GM18511 (cell line): ENCODE data around the gene GRIK4.
A peak's percentile ranks its signal among the peaks of the same experiment; 100 is the strongest.

Experiments
- ATAC-seq: cut with Tn5 transposase; IDR thresholded peaks from one replicate; pipeline ENCODE4 v1.9.1; 2021; ENCODE audit warnings: mild to moderate bottlenecking, moderate library complexity; ENCODE audit not compliant: unreplicated experiment

GRIK4 gene

DNA sequence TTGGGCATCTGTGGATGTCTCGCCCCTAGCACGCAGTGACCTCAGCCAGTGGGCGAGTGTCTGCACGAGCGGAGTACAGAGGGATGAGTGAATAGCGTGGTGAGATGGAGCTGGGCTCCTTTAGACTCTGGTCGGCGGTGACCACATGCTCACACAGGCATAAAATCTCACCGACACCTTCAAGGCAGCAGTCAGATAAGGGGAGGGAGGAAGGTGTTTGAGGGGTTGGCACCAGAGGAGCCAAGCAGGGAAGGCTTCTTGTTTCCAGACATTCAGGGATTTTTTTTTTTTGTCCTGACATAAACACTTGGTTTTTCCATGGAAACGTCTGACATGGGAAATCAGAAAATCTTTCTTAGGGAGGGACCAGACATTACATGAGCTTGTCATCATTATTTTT is 35.8 kb downstream of the GRIK4 start:
- ATAC-seq, result no peak

DNA sequence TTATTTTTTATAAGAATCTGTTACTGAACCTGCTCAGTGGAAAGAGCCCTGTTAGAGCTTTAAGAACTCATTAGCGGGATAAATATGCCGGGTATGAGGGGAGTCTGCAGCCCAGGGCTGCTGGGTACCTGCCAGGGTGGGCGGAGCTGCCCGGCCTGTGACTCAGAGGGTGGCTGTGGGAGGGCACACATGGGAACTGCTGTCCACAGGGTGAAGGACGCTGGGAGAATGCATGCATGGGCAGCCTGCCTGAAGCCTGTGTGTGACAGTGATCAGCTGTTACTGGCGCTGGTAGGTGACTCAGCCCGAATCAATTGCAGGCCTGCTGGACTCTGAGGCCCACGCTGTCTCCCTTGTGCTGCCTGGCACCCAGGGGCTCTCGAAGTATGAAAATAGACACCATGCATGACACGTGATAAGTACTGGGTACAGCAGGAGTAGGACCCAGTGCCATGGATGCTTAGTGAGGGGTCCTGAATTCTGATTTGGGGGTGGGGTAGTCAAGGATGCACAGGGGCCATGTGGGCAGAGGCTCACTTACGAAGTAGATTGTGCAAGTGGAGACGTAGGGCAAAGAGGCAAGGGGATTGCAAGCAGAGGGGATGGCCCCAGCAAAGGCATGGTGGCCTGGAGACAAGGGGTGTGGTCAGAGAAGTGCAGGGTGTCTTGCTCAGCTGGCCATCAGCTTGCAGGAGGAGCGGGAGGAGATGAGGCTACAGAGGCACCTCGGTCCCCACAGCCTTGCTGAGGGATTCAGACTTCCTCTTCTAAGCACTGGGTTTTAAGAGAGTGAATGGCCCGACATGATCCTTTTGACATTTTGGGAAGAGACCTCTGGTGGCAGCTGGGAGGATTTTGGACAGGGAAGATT is 36.5 kb downstream of the GRIK4 start:
- ATAC-seq, result no peak

DNA sequence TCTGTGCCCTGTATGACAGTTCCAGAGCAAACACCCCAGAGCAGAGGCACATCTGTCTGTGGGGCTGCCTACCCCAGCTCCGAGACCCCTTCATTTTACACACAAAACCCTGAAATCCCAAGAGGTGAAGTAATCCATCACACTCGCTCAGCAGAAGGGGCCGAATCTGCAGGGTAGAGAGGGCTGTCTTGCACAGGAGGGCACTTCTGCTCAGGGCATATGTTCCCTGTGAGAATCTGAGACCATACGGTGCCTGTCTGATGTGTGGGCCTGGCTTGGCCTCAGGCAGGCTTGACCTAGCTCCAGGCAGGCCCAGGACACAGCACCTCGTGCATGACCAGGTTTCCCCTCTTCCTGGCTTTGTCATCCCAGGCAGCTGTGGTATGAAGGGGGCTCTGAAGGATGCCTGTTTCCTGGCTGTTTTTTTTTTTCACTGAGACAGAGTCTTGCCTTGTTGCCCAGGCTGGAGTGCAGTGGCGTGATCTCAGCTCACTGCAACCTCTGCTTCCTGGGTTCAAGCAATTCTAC is 37.2 kb downstream of the GRIK4 start:
- ATAC-seq, result no peak

DNA sequence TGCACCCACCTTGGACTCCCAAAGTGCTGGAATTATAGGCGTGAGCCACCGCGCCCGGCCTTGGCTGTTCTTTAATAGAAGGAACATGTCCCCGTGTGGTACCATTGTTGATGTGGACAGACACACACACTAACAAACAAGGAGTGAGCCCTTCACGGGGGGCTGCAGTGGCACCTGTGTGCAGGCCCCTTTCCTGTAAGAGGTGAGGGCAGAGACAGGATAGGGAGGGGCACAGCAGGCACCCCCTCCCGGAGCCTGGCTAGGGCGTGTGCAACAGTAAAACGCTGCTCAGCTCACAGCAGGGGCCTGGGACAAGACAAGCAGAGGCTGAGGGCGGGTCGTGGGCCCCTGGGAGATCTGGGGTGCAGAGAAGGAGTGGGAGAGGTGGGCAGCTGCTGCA is 37.8 kb downstream of the GRIK4 start:
- ATAC-seq, result no peak

DNA sequence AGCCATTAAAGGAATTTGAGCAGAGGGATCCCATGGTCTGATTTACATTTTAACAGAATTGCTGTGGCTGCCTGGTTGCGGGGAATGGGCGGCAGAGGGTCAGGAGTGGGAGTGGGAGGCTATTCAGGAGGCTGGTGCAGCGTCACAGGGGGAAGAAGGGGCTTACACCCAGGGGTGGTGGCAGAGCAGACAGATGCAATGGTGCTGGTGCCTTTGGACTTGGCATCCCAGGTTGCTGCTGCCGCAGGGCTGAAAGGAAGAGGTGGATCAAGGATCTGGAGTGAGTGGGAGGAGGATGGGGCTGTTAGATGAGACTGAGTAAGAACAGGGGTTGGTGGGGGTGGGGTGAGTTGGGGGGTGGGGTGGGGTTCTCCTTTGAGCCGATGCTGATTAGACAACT is 38.5 kb downstream of the GRIK4 start:
- ATAC-seq, result no peak

DNA sequence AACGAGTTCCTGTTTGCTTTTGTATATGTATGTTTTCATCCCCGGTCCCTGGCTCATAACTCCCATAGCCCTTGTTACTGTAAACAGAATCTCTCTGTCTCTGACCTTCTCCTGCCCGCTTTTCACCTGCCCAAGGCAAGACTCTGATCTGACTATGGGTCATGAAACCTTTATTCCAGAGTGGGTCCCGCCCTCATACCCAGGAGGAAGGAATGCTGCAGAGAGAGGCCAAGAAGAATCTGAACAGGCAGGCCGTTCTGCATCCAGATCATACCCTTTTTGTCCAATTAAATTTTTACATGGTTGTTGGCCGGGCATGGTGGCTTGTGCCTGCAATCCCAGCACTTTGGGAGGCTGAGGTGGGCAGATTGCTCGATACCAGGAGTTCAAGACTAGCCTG is 39.6 kb downstream of the GRIK4 start:
- no peak for ATAC-seq

DNA sequence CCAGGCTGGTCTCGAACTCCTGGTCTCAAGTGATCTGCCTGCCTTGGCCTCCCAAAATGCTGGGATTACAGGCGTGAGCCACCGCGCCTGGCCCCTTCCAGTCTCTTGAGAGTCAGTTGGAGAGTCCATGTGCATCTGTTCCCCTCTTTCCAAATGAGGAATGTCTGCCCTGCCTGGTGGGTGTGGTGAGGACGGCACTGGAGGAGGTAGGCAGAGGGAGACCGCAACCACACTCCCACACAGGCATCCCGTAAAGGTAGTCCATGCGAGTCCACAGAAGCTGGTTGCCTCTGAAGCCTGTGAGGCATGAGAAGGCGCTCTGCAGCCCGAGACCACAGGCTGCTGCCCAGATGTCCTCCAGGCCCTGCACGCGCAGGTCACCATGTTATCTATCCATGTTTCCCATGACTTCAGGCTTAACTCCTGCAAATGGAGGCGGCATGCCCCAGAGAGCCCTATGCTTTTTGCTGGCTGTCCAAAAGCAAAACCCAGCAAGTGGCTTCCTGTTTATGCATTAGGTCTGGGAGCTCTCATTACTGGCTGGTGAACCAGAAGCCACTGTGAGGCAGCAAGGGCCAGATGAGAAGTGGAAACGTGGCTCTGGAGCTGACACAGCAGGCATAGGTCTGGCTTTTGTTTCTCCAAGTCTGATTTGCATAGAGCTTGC is 43.4 kb downstream of the GRIK4 start:
- no peak for ATAC-seq

DNA sequence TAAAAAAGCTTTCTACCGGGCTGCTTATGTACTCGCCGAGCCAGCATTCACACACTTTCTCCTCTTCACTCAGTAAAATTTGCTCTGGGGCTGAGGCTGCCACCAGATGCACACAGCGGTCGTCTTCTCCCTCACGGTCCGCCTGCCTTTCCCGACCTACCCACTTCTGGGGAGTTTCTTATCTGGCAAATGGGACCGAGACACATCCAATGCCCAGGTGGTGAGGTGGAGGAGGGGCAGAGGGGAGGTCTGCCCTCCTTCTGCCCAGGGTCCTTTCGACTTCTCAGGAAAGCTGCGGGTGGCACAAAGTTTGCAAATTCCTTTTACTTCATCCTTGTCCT is 43.9 kb downstream of the GRIK4 start:
- no peak for ATAC-seq

DNA sequence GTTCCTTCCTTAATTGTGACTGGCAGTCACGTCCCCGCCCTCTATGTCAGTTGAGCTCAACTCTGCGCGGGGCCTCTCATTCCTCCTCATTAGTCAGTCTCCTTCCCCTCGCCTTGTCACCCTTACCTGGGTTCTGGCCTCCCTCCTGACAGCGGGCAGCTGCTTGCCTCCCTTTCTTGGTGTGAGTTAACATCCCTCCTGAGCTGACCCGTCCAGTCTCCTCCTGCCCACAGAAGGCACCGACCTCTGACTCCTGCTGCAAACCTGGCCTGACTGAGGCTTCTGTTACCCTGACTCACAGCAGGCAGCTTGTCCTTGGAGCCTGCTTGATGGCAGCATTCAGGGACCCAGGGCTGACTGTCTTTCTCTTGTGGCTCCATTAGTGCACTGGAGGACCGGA is 45.2 kb downstream of the GRIK4 start:
- ATAC-seq, result no peak

DNA sequence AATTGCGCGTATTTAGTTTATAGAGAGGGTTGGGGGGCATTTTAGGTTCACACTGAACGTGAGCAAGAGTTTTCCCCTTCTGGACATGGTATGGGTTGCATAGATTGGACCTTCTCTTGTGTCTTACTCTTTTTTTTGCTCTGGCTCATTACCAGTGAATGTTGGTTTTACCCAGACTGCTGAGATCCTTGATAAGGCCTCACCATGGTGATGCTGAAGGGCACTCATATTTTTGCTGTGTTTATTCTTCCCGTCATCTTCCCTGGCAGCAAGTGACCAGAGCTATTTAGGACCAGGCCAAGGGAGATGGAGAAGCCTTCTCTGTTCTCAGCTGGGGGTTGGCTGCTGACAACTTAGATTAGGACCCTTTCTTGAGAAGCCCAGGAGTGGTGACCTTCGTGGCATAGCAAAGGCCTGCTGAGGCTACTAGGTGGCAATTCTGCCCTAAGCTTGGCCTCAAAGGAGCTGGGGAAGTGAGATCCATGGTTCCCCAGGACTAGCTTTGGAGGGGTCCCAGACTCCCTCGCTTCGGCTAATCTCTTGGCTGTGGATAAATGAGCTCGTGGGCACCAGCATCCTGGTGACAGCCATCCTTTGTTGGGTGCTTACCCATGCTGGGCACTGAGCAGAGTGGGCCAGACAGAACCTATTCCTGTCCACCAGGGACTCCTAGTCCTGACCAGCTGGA is 47.3 kb downstream of the GRIK4 start:
- no peak for ATAC-seq

DNA sequence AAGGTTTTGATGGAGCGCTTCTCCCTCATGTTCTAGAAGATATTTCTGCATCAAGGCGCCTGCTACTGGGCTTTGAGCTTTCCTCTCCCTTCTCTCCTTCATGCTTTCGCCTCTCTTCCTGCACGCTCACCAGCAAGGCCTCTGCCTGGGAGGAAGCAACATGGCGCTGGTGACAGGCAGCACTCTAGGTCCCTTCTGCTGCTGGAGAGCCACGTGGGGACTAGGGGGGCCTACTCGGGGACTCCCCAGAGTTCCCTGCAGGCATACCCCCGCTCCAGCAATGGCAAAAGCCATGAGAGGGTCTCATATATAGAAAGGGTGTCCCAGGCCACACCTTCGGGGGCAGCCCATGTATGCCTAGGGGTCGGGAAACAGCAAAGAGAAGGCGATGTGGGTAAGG is 49.7 kb downstream of the GRIK4 start:
- no peak for ATAC-seq

DNA sequence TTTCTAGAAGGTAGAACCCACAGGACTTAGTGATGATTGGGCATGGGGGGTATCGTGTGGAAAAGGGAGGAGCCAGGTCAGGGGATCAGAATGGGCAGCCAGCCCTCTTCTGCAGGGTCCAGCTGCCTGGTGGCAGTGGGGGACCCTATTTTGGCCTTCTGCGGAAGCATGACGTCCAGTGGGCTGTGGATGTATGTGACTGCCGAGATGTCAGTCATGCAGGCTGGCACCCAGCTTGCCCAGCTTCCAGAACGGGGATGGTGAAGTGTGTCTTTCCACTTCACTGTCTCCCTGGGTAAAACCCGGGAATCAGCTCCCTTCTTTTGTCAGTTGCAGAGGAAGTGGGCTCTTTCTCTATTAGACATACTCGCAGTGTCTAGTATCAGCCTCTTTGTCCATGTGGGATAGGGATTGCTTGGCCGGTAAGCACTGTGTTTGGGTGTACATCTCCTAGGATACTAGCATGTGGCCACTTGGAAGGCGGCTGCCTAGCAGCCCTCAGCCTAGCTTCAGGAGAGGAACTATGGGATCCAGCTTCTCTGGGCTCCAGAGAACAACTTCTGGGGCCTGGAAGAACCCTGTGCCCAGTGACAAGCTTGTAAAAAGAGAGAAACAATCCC is 51.4 kb downstream of the GRIK4 start:
- ATAC-seq, result no peak

DNA sequence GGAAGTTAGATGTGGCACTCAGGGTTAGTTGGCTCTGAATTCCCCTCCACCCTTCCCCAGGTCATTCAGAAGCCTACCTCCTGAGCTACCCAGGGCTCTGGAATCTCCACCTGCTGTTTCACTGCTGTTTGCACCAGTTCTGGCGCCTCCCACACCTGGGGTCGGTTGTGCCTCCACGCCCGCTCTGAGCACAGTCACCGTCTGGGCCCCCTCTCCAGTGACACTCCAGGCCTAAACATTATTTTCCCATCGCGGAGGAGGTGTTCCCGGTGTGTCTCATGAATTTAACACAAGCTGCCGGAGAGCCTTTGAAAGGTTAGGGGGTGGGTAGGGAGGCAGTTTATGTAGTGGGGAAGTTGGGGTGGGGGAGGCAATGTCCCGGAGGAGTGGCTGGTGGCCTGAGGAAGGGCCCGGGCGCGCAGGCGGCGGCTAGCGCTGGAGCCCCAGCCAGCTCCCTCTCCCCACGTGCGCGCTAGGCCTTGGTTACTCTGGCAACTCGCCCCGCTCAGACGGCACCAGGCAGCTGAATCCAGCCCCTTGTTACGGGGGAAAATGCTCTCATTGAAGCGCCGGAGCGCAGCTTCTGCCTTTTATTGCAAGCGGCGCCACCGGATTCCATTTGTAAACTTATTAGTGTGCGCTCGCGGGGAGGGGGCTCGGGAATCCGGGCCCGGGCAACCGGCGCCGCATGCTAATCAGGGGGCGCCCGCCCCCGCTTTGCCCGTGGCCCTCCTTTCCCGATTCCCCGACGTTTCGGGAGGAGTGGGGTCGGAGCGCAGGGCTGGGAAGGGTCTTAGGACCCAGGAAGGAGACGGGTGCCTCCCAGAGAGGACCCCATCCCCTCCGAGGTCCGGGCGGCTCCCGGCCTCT is 52.4 kb downstream of the GRIK4 start:
- ATAC-seq, result no peak

DNA sequence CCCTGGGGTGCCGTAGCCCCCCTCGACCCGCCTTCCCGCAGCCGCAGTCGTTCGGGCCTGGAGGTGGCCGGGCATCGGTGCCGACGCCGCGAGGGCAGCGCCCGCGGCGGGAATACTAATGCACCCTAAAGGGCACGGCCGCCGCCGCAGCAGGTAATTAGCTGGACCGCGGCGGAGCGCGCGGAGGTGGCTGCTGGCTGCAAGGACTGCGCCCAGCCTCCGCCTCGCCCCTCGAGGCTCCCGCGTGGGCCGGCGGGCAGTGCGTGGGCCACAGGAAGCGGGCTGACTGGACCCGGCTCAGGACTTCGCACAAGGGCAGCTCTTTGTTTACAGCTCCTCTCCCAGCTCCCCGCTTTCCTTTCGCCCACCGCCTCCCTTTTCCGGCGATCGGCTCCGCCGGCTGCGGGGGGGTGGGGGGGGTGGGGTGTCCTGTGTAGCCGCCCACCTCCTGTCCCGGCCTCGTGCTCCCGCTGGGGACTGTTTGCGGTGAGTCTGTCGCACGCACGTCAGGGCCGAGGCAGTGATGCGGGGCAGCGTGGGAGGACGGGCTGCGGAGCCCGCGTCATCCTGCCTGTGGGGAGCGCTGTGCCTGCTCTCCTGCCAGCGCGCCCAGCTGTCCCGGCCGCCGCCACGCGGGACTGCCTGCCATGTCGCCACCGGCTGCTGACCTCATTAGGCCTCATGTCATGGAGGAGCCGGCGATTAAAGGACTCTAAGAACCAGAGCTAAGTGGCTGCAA is 53.2 kb downstream of the GRIK4 start:
- peak; percentile 81 for ATAC-seq

DNA sequence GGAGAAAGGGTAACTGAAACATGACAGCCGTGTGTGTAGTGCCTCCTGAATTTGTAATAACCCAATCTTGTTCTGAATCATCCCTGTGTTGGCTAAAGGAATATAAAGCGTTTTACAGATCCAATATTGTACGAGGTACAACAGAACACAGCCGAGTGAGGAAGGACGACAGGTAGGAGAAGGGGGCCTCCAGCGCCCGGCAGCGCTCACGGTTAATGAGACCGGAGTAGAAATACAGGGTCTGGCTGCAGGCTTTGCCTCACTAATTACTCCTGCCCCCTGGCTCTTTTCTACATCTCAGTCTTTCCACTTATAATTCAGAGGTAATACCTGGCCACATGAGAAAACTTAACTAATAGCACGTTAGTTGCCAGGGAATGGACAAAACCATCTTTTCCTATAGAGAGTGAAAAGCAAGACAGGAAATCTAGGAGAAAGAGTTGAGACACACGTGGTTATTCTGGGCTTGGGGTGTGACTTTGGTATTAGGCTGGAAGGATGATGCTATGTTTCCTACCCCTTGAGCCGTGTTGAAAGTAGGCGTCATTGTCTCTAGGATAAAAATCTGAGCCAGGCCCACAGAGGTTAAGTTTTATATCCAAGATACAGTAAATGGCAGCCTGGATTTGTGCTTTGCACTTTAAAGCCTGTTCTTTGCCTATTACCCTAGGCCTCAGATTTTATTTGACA is 54.1 kb downstream of the GRIK4 start:
- ATAC-seq, result peak; percentile 7

DNA sequence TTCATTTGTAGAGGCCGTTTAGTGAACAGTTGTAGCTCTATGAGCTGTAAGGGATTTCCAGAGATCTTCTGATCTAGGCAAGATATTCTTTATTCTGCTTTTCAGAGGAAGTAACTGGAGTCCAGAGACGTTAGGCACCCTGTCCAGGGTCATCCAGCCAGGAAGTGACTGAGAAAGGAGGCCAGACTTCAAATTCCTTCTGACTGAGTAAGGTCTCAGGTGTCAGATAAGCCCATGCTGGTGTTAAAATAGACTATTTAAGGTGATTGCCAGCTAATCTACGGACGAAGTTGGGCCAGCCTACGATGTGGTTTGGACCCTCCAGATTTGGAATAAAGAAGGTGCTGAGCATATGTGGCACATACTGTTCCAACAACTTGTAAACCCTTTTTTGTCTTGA is 54.6 kb downstream of the GRIK4 start:
- ATAC-seq, result no peak

DNA sequence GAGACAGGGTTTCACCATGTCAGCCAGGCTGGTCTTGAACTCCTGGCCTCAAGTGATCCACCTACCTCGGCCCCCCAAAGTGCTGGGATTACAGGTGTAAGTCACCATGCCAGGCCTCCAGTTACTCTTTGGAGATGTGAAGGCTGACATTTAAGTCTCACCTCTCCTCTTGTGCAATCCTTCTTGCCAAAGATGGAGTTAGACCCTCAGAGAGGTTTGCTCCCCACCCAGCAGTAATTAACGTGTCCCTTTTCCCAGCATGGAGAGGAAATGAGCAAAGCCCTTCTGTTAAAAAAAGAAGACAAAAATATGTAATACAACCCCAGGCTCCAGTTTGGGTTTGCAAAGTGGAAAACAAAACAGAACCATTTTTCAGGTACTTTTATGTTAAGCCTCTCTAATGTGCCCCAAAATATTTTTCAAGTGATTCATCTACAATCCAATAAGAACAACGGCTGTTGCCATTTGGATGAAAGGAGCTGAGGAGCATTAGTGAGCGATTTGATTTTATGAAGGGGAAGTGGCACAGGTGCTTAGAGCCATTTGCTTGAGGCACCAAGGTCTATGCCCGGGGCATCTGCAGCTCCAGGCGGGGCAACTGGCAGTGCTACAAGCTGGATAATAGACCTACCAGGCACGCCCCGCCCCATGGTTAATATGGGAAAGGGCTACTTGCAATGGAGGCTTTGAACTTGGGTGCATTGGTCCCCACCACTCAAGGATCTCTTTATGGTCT is 57.2 kb downstream of the GRIK4 start:
- no peak for ATAC-seq

DNA sequence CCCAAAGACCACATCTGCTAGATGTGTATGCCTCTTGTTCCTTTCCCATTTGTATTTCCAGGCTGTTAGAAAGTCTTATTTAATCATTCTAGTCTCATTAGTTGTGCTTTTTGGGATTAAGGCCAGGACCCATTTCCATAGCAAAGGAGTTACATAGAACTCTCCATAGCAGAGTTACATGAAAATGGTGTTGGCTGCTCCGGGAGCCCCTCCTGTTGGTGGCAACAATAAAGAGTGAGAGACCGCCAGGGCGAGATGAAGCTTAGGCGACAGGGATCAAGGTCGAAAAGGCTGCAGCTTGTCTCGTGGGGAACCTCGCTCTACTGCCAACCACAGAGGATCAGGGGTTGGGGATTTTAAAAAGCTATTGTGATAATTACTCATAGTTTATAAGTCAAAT is 58.3 kb downstream of the GRIK4 start:
- no peak for ATAC-seq
